ENCODE measurements around the gene FADS3.

Gene FADS3

DNA sequence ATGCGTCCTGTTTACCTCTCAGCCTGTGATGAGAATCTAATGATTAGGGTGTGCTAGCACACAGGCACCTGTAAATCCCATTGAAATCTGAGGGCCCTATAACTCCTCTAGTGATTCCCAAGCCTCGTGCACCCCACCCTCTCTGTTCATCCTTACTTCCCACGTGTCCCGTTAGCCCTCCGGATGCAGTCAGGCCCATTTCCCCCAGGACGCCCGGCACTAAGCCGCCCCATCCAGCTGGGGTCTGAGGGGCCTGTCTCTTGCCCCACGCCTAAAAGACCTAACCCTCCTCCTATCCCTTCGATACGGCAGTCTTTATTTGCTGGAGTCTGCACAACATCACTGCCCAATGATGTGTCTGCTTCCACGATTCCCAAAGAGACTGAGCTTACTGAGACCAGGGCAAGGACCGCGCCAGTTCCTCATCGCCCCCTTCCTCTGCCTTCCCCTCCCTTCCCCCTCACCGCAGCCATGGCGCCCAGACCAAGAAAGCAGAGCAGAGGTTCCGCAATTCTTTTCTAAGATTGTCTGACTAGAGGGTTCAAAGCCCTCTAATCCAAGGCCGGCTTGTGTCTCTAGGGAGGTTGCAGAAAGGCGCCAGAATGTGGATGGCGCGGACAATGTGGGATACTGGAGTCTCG is 64.3 kb downstream of the FADS3 start:
- TF ChIP-seq ZNF70 (CRISPR knock-in tag; IDR thresholded peaks at IDR 0.05) (peak; percentile 49; the same call in 1 of the 2 replicates), POU6F1 (CRISPR knock-in tag; IDR thresholded peaks at IDR 0.05; ENCODE audit: borderline replicate concordance, low read depth) (no peak)
- ATAC-seq, result no peak
